Forelimb muscle (tissue), 1 donor: ENCODE data around the gene NFIB. TPM values are rescaled to one million over a fixed set of nuclear protein-coding genes. Genes with fewer than 3 reads are reported as not detected.

Source experiments
- DNase-seq: peaks from one replicate; pipeline ENCODE4 v3.0.0-alpha.2; 2013; ENCODE audit warnings: low read depth
- polyA plus RNA-seq: library from polyadenylated mRNA; unstranded; fragments of 120-200 nt; gene quantifications from one replicate; pipeline ENCODE4 v1.2.1, GENCODE V29; 2013; ENCODE audit not compliant: insufficient read length

Gene NFIB
- polyA plus RNA-seq, 1 donor = 82.4 TPM

DNA sequence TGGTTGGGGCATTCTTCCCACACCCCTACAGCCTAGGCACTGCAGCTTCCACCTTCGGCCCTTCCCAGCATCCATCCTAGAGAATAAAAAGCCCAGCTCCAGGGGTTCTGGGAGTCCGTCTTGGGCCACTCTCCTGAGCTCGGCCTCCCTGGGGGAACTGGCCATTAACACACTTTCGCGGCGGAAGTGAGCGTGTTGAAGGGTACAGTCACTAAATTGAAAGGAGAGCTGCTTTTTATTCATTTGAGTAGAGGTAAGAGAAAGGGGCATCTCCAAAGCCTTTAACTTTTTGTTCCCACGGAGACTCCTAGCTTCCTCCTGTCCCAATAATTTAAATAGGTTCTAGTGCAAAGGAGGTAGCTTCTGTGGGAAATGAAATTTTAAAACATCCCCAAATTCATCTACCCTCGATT, 31.0 kb upstream of the NFIB start:
- no peak for DNase-seq

DNA sequence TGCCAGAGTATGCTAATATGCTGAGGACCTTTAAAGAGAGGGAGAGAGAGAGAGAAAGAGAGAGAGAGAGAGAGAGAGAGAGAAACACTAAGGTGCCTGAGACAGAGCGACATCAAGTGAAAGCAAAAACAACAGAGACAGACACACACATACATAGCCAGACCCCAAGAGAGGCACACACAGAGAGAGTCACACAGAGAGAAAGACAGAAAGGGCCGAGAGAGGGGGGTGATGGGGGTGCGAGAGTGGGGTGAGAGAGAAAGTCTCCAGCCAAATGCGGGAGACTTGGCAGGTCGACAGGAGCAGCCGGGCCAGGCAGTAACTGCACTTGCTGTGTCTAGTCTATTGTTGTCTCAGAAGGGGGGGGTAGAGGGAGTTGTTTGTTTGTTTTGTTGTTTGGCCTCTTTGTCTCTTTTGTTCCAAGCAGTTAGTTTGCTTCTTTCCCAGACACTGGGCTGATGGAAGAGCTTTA, 30.1 kb upstream of the NFIB start:
- no peak for DNase-seq

DNA sequence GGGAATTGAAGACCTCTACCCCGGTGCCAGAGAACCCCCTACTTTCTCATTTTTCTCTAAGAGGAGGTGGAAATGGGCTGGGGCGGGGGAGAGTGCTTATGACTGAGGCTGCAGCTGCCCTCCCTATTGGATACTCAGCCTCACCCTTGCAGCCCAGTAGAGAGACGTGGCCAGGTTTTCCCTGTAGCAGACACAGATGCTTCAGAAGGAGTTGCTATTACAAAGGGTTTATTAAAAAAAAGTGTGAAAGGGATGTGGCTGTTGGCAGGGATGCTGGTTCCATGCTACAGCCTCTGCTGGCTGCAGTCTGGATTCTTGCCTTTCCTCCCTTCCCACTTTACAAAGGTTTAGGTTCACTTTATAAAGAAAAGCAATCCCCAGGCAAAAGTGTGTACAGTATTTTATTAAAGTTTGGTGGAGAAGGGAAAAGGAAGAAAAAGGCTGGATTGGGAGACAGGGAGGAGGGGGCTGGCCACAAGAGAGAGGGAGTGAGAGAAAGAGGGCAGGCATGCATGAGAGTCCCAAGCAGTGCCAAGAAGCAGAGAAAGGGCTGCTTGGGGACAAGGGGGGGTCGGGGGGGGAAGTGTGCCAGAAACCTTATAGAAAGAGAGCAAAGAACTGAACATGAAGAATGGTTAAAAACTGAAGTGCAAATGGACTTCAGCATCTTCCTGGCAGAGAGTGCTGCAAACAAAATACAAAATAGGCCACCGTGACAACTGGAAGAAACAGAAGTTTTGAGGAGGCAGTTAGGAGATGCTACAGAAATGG, 29.5 kb upstream of the NFIB start:
- no peak for DNase-seq

DNA sequence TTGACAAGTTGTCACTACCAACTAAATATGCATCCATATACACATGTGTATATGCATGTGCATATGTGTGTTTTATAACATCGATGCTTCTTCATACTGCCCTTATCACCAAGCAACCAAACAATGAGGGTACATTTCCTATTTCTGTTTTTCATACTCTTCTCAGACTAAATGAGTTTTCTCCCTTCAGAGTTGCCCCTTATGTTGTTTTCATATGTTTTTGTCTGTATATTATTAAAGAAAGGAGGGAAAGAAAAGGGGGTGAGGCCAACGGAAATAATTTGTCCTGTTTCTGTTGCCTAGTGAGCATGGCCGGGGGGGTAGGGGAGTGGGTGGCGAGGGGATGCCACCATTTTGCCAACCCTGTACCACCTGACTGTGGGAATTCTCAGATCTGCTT, 28.8 kb upstream of the NFIB start:
- DNase-seq = no peak

DNA sequence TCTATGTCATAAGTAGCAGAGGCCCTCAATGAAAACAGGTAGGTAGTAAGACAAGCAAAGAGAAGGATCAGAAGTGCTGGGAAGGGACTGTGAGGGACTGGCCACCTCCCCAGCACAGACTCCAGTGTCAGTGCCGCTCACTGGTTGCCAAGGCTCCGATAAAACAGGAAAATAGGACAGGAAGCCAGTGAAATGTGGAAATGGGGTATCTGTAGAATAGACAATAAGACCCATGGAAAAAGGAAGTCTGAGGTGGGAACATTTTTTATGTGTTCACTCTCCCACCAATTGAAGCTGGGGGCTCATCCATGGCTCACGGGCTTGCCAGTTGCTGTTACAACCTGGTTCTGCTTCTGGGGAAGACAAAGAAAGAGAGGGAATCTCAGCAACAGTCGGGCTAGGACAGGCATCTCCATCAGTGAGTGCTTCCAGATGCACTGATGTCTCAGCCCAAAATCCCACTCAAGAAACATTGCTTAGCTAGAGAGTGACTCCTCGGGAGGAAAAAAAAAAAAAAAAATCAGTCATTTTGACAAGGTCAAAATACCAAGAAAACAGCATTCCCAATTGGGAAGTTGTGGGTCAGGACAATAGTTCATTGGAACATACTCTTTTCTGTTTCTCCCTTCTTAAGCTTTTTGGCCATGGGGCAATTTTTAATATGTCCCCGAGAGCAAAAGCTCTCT, 27.6 kb upstream of the NFIB start:
- DNase-seq = no peak

DNA sequence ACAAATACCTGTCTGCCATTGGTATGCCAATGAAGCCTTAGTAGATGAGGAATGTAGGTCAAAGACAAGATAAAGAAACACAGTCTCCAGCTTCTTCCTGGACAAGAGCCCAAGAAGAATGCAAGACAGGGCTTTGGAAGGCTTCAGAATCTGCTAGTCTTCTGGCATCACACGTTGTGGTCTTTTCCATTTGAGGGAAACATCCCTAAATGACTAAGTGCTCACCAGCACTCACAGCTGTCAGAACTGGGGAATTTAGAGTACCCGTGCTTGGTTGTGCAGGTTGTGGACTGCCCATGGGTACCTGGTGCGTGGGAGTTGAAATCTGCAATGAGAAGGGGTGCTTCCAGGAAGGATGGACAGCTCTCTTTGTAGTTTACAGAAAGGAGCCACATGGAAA, 27.1 kb upstream of the NFIB start:
- DNase-seq = no peak

DNA sequence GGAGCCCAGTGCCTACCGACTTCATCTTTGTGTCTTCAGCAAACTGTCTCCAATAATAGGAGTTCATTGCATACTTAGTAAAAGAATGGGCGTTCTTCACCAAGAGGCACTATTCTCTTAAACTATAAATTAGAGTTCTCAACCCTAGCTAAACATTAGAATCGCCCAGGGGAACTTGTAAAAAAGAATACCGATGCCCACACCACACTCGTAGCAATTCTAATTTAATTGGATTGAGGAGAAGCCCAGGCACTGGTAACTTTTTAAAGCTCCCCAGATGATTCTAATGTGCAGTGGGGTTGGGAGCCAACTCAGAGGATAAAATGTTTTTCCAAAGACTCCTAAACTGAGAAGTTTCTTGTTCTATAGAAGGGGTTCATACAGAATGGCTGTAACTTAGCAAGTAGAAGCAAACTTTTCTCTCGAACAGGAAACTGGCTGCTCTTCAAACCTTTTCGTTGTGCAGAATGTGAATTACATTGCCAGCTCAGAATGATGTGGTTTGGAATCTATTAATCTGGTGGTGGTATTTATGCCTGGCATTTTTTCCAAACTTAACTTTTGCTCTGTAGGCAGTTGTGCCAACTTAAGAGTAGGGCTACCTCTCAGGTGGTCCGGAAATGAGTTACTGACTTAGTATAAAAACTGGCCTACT, 26.4 kb upstream of the NFIB start:
- DNase-seq = no peak

DNA sequence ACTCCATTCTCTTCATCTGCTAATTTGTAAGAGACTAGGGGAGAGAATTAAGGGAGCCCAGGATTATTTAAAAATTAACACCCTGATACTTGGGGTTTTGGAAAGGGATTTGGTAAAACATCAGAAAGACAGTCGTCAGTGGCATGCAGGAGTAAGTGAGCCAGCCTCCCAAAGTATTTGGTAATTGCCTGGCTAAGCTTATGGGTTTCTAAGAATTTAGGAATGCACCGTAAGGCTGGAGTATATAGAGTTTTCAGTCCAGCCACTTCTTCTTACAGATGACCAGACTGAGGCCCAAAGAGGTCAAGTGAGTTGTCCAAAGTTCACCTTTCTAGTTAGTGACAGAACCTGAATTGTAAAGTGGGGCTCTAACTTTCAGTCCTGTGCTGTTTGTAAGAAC, 25.8 kb upstream of the NFIB start:
- DNase-seq = no peak

DNA sequence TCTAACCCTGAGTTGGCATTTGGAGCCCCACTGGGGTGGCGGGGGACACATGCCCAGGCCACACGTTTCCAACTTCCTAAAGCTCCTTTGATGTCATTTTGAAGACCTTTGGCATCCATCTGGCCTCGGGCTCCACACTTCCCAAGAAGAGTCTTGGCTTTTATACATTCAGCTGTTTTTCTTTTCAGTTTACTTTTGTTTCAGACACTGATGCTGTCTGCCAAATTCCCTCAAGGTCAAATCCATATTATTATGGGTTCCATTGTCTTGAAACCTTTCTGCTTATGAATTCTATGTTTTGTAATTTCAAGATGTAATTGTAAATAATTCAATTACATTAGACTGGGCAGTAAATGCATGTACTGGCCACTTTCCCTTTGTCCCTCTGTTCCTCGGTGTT, 23.7 kb upstream of the NFIB start:
- DNase-seq = no peak

DNA sequence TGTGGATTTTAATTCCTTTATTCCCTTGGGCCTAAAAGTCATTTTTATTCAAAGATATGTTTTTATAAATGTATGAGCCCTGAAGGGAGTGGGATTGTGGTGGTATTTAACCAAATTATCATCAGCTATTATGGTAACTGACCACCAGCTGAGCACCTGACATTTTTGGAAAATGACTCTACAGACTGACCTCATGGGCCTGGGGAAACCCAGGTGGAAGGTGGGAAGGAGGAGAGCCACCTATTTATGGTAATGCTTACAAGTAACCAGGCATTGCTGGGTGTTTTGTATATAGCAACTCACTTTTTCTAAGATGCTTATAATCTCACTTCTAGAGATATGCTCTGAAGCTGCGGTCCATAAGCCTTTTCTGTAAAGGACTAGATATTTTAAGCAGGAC, 22.3 kb upstream of the NFIB start:
- DNase-seq = no peak

DNA sequence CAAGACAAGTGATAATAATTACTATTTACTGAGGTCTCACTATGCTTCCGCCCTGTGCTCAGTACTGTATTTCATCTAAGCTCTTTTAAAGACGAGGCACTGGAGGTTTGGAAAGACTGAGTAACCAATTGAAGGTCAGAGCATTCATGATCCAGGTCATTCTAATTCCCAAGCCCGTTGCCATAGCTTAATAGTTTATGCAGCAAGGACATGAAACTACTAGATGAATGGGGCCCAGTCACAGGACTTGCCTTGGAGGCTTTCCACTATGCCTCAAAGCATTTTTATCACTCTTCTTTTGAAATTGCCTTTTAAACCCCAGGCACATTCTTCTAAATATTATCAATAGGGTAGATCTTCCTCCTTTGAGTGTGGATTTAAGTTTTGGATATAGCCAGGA, 17.2 kb upstream of the NFIB start:
- no peak for DNase-seq

DNA sequence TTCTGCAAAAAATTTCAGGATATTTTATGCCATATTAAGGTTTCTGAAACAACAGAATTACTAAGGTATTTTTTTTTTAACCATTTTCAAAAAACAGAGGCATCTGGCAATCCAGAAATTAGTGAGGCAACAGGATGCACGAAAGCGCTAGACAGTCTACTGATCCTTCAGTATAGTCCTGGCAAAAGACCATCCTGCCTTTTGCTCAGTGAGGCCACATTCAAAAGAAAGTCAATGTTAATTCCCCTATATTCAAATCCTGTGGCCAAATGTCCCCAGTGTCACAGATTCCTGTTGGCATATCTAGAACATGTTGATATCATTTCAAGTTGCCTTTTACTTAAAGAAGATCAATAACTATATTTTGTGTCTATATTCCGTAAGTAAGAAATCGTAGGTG, 13.1 kb upstream of the NFIB start:
- DNase-seq = no peak

DNA sequence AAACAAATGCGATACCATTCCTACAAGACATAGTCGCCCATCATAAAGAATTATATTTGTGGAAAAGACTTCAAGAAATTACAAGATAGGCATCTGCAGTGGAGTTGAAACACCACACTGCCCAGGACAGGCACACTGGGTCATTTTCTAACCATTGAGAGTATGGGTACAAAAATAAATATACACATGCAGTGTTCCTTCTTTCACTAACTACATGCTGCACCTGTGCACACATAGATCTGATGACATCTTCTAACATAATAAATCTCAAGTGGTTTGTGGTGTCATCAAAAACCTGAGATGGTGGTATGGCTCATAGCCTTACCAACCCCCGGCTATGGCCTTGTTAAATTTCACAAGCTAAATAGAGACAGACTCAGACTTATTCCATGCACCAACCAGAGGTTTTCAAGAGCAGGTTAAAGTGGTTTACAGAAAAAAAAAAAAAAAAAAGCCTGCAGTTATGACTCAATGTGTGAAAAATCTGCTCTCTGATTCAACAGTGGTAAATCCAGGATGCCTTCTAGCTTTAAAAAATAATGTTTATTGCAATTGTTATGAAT, 12.4 kb upstream of the NFIB start:
- DNase-seq = no peak

DNA sequence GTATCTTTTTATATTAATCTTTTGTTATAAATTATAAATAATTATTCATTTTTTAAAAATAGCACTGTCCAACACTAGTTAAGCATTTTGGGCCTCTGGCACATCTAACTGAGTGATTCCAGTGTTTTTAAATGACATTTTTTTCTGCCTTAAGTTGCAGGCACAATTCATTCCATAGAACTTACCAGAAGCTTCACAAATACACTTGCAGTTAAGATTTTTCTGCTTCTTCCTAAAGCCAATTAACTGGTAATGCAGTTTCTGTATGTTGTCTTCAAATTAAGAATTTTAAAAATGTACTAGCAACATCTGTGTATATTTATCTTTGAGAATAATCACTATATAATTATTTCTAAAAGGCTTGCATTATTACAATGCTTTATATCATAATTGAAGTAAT, 11.2 kb upstream of the NFIB start:
- DNase-seq = no peak

DNA sequence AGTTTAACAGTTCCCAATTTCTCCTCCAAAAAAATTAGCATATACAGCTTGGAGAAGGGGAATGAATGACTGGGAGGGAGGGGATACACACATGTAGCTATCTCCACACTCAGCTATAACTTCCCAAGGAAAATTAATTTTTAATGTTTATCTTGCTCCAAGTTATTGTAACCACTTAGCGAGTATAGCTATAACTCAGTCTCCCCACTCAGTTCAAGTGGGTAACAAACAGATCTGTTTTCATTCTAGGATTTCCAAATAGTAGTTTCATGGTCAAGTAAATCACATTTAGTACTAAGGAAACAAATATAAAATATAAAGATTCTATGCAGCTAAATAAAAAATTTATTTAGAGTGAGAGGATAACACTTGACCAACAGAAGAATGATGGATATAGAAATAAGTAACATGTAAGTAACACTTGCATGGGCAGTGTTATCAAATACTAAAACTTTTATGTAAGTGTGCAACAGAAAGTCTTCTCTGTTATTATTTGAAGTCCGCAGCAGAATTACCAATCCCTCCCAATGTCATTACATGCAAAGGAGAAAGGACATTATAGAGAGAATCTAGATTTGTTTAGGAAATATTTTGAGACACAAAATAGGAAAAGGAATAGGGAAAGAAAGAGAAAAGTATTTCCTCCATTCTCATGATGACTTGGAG, 10.2 kb upstream of the NFIB start:
- no peak for DNase-seq

DNA sequence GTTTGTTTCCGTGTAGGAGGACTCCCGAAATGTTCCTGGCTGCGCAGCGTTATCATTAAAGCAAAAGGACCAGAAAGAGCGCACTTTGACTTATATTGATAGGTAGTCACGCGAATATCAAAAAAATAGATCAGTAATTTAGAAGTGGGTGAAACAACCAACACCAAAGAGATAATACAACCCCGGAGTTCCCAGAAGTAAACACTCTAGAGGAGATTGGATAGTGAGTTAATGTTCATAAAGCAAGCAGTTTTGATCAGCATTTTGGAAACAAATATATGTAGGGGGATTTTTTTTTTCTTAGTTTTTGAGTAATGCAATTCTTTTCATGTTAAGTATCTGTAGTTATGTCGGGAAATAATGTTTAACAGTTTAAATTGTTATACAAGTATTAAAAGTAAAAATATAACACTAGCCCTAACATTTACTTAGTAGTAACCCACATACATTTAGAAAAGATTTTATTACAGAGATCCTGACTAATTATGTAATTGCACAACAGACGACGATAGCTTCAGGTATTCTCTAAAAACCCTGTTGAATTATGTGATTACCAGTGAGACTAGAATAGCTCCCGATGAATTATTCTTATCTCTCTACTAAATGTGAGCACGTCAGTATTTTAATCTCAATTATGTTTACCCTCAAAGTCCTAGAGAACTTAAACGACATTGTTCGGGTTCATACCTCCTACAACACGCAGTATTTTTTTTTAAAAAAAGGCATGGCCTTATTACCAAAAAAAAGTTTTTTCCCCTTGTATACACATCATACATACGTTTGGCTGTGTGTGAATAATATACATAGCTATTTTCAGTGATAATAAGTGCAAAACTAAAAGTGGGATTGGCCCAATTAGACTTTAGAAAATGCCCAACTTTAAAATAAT, 9.4 kb upstream of the NFIB start:
- DNase-seq = no peak

DNA sequence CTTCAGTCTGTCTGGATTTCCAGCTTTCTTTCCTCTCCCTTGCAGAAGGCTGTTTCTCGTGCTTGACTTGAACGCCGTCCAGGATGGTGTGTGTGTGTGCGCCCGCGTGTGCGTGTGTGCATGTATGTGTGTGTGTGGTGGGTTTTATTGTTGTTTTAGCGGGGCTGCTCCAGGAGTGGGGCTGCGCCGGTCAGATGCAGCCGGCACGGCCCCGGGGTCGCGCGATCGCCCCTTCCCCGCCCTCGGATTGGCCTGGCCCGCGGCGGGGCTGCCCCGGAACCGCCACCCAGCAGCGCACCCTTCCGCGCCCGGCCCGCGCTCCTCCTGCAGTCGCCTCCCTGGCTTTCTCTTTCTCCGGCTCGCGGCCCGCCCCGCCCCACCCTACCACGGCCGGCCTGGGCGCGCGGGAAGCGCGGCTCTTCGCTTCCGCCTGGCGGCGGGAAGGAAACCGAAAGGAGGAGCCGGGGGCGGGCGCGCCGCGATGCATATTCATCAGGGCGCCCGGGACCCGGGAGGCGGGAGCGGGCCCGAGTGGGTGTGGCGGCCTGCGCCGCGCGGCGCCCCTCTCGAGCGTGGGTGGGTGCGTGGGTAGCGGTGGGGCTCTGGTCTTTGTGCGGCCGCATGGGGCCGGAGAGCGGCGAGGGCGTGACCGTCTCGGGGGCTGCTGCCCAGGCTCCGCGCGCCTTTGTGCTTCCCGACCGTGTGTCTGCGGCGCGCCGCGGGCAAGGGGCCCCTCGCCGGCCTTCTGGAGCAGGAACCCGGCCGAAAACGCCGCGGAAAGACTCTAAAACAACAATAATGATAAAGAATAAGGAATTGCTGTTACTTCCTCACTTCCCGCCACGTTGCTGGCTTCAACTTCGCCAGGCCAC, 8.5 kb upstream of the NFIB start:
- no peak for DNase-seq

DNA sequence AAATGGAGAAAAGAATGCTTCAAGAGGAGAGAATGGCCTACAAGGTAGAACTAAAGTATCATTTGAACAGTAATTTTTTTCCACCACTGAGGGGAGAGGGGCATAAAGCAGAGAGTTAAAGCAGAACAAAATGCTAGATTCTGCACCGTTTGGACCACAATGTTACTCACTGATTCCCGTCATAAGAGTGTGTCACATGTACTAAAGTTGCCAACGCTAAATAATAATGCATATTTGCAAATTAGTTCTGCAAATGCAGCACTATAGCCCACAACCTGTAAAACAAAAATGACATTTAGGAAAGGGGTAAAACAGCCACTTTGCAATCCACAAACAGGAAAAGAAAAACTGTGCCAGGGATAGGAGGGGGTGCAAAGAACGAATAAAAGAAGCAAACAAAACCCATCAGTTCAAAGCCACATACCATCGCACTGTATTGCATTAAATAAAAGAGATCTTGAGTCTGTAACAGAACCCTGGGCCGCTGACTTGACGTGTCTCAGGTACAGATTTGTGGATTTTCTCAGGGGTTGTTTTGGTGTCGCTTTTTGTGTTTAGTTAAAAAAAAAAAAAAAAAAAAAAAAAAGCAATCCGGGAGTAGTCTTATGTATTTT, 7.7 kb upstream of the NFIB start:
- DNase-seq = no peak
